ENCODE measurements around the gene IL9R.
"Not testable (repeated sequence)": the region's sequence is repeated elsewhere in the genome, so short reads cannot be mapped to it uniquely, and the experiment has no call there.

DNA sequence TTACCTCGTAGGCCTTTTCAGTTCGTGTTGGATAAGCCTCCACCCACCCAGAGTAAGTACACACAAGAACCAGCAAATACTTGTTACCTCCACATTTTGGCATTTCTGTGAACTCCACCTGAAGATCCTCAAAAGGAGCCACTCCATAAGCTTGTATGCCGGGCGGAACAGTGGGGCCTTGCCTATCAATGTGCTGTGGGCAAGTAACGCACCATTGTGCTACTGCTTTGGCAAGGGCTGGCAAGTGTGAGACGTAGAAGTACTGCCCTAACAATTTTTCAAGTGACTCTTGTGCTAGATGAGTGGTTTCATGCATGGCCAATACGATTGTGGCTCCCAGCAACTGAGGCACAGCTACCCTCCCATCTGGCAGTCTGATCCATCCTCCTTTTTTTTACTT, 25.3 kb upstream of the IL9R start:
- TF ChIP-seq POLR2A (IDR thresholded peaks at IDR 0.05; ENCODE audit: low read length); GATA1 (IDR thresholded peaks at IDR 0.05; ENCODE audit: low read depth, low read length): not testable (repeated sequence)
